Neural crest cell (in vitro differentiated cells): ENCODE results near the gene NAE1. TPM values are rescaled to one million over a fixed set of nuclear protein-coding genes. Genes with fewer than 3 reads are reported as not detected.
"Not testable (repeated sequence)": the region's sequence is repeated elsewhere in the genome, so short reads cannot be mapped to it uniquely, and the experiment has no call there.

ENCODE experiments used
- DNase-seq: peaks from one replicate; pipeline ENCODE4 v3.0.0; 2021; ENCODE audit warnings: low read depth, mixed read lengths, low spot score
- H3K27ac Mint-ChIP-seq: one replicate; pipeline ENCODE4 v1.8.0; 2021; ENCODE audit warnings: mild to moderate bottlenecking, mixed read lengths; ENCODE audit not compliant: unreplicated experiment
- H3K27me3 Mint-ChIP-seq: 2 replicates; pipeline ENCODE4 v1.8.0; 2021; ENCODE audit warnings: low read depth, mild to moderate bottlenecking, mixed read lengths
- H3K36me3 Mint-ChIP-seq: 2 replicates; pipeline ENCODE4 v1.8.0; 2021; ENCODE audit warnings: low read depth, mild to moderate bottlenecking, mixed read lengths
- H3K4me1 Mint-ChIP-seq: 2 replicates; pipeline ENCODE4 v1.8.0; 2021; ENCODE audit warnings: mixed read lengths
- H3K4me3 Mint-ChIP-seq: one replicate; pipeline ENCODE4 v1.8.0; 2021; ENCODE audit warnings: mild to moderate bottlenecking, mixed read lengths
- H3K9me3 Mint-ChIP-seq: 2 replicates; pipeline ENCODE4 v1.8.0; 2021; ENCODE audit warnings: mixed read lengths
- CTCF ChIP-seq: fragments of 200-600 bp; sonication (generic); conservative IDR thresholded peaks from 2 replicates; pipeline ENCODE4 v1.5.0; 2021; ENCODE audit warnings: antibody characterized with exemption, mild to moderate bottlenecking
- total RNA-seq: library from RNA; stranded (reverse); gene quantifications from 2 replicates; pipeline ENCODE4 v1.2.1, GENCODE V29; 2021

Gene NAE1
- total RNA-seq, 1 donor from 2014 or later, result 156 TPM

GRCh38 chr16:66801320-66802105 is 29.3 kb downstream of the NAE1 start, which contains the start of gene TERB1:
TSS of gene TERB1 (minus strand) at chr16:66801584. CDS start at chr16:66796798, 4,786 bp downstream.
- no peak for DNase-seq
- no peak within 1 kb of the TSS for H3K4me3 Mint-ChIP-seq
- no peaks in the 10 kb centered on the region for H3K4me1 Mint-ChIP-seq
- no peaks in the 10 kb centered on the region for H3K27me3 Mint-ChIP-seq
- H3K36me3 Mint-ChIP-seq, result peaks cover 5% of the 10 kb centered on the region
- no peak within 1 kb of the TSS for H3K27ac Mint-ChIP-seq
- H3K9me3 Mint-ChIP-seq, result no peaks in the 10 kb centered on the region
- no peak for TF ChIP-seq CTCF

- no peak for DNase-seq
- H3K4me3 Mint-ChIP-seq, result no peak overlapping the region
- no peak overlapping the region for H3K27ac Mint-ChIP-seq
- H3K4me1 Mint-ChIP-seq, result no peaks in the 10 kb centered on the region
- no peaks in the 10 kb centered on the region for H3K9me3 Mint-ChIP-seq
- peaks cover 5% of the 10 kb centered on the region for H3K36me3 Mint-ChIP-seq
- no peak for TF ChIP-seq CTCF
- no peaks in the 10 kb centered on the region for H3K27me3 Mint-ChIP-seq
These were observed 29.9 kb downstream of the NAE1 start for GRCh38 chr16:66800856-66801255.

- no peaks in the 10 kb centered on the region for H3K9me3 Mint-ChIP-seq
- no peaks in the 10 kb centered on the region for H3K36me3 Mint-ChIP-seq
- no peaks in the 10 kb centered on the region for H3K27me3 Mint-ChIP-seq
- TF ChIP-seq CTCF, result no peak
- no peak for DNase-seq
- no peak overlapping the region for H3K27ac Mint-ChIP-seq
- no peak overlapping the region for H3K4me3 Mint-ChIP-seq
- no peaks in the 10 kb centered on the region for H3K4me1 Mint-ChIP-seq
These were observed 32.6 kb downstream of the NAE1 start for GRCh38 chr16:66798161-66798560.

- DNase-seq, H3K4me1 Mint-ChIP-seq, H3K9me3 Mint-ChIP-seq, H3K27ac Mint-ChIP-seq, H3K4me3 Mint-ChIP-seq, H3K27me3 Mint-ChIP-seq, H3K36me3 Mint-ChIP-seq: not testable (repeated sequence)
These were observed 36.8 kb downstream of the NAE1 start for GRCh38 chr16:66793984-66794383.

GRCh38 chr16:66790130-66790733 is 40.5 kb downstream of the NAE1 start:
- Mint-ChIP-seq H3K27me3 (peaks cover 8% of the 10 kb centered on the region), H3K27ac (no peak overlapping the region), H3K4me1 (no peaks in the 10 kb centered on the region), H3K36me3 (no peaks in the 10 kb centered on the region), H3K4me3 (no peak overlapping the region), H3K9me3 (no peaks in the 10 kb centered on the region)
- no peak for TF ChIP-seq CTCF
- no peak for DNase-seq

- no peak for TF ChIP-seq CTCF
- Mint-ChIP-seq H3K4me3 (no peak overlapping the region), H3K4me1 (no peaks in the 10 kb centered on the region), H3K27ac (no peak overlapping the region), H3K27me3 (peaks cover 8% of the 10 kb centered on the region), H3K36me3 (no peaks in the 10 kb centered on the region), H3K9me3 (no peaks in the 10 kb centered on the region)
- no peak for DNase-seq
These were observed 43.3 kb downstream of the NAE1 start for GRCh38 chr16:66787427-66787826.
